Jurkat, Clone E6-1 (cell line): Measurements from ENCODE around the gene STC2.

Experiments
- DNase-seq: peaks from one replicate; pipeline ENCODE4 v3.0.0-alpha.2; 2011; ENCODE audit warnings: low read depth, low spot score
- H3K4me3 ChIP-seq: 2 replicates; pipeline ENCODE4 v1.5.1; 2011; ENCODE audit warnings: mild to moderate bottlenecking, low read length, control low read depth, moderate library complexity

The STC2 gene

DNA sequence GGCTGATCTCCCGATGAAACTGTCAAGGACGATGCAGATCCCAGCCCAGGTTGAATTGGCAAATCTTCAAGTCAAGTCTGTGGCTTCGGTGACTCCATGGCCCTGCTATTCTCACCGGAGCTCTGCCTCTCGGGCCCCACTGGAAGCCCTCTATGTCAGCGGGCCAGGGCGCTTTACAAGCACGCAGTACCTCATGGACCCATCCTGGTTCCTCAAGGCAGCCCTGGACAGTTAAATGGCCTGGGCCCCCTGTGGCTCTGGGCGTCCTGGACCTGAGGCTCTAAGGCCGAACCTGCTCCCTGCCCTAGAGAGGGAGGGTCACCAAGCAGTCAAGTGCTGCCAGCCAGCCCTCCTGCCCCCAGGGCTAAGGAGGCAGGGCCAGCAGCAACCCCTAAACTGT, 45.3 kb downstream of the STC2 start:
- DNase-seq, result no peak

DNA sequence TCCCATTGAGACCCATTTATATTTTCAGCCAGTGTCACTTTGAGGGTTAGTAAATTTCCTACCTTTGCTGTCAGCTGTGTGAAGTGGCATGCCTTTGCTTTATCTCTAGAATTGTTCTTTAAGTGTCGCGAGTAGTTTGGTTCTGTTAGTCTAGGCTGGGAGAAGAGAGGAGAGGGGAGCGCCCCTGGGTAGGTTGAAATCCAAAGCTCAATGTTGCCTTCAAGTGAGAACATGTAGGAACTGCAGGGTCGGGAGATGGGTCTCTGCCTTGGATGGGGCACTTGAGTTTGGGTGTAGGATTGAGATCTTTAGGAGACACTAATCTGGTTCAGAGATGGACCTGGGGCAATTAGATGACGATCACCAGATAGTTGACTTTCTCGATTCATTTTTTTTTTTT, 46.3 kb downstream of the STC2 start:
- no peak for DNase-seq
- H3K4me3 ChIP-seq, result no peak overlapping the region

More for the DNA sequence above, 45.3 kb downstream of the STC2 start:
- H3K4me3 ChIP-seq, result no peak overlapping the region

DNA sequence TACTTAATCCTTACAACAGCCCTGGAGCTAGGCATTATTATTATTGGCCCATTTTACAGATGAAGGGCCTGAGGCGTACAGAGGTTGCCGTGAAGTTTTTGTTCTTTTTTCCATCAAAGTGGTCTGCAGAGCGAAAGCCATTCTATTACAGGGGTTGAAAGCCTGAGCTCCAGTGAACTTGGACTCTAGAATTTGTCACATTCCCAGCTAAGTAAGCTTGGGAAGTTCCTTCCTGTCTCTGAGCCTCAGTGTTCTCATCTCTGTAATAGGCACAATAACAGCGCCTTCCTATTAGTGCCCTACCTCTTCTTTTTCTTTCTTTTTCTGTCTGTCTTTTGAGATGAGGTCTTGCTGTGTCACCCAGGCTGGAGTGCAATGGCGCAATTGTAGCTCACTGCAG, 49.0 kb downstream of the STC2 start:
- H3K4me3 ChIP-seq, result no peak overlapping the region
- no peak for DNase-seq

DNA sequence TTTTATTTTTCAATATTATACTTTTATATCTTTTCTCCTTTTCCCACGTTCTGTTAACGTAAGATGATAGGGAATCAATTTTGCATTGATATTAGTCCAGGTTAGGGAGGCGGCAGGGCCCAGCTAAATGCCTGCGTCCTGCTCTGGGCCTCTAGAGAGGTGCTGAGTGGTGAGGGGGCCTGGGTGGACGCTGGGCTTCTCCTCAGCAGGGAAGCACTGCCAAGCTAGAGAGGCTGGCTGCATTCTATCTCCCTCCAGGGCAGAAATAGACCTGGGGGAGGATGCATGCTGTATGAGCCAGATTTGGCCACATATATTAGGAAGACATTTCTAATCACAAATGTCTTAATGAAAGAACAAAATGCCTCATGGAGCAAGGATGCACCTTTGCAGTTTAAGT, 49.6 kb downstream of the STC2 start:
- no peak overlapping the region for H3K4me3 ChIP-seq
- no peak for DNase-seq

DNA sequence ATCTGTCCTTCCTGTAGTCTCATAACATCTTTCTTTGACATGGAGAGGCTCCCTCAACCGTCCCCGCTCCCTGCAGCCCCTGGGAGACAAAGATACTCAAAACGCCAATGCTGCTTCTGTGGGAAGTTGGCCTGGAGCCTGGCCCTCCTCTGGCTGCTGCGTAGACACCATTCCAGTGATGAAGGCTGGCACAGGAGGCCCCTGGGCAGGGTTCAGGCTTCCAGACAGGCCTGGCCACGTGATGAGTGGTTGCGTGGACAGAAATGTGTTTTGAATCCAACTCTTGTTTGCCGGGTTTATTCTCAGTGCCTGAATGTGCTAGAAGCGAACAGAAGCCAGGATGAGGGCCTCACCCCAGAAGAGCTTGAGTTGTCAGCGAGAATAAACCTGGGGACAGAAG, 50.0 kb downstream of the STC2 start:
- no peak overlapping the region for H3K4me3 ChIP-seq
- DNase-seq, result no peak

DNA sequence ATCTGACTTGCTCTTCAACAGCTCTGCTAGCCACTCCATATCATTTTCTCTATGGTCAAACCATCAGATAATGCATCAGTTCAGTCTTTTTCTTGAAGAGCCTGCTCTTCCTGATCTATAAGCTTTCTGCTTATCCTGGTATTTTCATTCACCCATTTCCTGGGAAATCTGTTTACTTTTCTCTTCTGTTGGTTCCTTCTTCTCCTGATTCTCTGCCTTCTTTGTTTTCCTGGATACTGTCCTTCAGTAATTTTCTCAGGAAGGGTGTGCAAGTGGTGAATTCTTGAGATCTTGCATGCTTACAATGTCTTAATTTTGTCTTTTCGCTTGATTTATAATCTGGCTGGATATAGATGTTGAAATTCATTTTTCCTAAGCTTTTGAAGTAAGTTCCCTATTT, 53.4 kb downstream of the STC2 start:
- H3K4me3 ChIP-seq, result no peak overlapping the region
- DNase-seq, result no peak

DNA sequence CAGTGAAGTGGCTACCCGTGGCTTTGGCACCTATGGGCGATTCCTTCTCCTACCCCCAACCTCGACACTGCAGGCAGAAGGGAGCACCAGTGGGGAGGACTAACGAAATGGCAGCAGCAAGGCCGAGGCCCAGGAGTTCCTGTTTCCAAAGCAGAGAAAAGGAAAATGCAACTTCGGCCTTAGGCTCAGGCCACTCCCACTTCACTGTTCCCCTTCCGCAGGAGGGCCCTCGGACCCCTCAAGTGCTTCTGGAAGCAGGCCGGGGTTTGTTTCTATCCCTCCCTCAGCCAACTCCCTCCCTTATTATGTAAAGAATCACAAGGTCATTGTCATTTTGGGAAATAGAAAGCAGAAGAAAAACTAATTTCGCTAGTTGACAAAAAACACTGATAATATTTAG, 56.8 kb downstream of the STC2 start:
- no peak overlapping the region for H3K4me3 ChIP-seq
- DNase-seq, result no peak

DNA sequence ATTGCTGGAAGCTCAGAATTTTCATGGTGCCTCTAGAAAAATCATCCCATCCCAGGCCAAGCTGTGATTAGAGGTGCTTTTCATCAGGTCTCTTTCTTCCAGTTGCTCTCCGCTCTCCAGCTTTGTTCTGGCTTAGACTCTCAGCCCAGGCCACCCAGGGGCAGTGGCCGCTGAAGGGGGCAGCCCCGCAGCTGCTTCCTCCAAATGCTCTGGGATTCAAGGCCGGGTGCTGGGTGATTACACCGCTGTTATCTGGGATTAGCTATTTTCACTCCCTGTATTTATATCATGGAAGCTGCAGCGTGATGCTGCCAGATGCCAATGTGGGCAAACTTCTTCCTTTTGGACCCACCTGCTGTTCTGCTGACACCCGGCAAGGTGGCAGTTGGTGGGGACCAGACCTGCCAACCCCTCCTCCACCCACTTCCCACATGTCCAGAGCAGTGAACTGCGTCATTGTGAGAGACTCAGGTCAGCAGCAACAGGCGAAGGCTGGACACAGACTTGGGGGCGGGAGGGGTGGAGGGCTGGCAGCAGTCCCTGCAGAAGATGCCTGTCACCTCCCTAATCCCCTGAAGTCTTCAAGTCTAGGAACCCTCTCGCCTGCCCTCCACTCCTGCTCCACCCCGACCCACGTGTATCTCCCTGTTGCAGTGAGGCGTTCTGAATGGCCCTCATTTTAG, 59.3 kb downstream of the STC2 start:
- no peak for DNase-seq
- H3K4me3 ChIP-seq, result no peak overlapping the region

DNA sequence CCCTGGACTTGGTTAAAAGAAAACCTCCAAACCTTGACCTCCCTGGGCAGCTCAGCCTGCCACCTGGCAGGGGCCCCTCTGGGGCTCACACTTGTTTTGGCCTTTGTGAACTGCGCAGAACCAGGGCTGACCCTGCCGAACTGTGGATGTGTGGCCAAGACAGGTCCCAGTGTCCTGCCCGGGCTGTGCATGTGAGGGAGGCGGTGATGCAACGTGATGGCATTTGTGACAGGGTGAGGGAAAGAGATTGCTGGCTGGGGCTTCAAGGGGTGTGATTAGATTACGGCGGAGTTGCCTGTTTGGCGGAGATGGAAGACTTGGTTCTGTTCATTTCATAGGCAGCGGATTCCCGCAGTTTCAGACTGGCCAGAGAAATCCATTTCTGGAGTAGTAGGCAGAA, 62.8 kb downstream of the STC2 start:
- no peak for DNase-seq
- H3K4me3 ChIP-seq, result no peak overlapping the region
